ENCODE measurements around the gene RAPGEFL1. TPM values are rescaled to one million over a fixed set of nuclear protein-coding genes. Genes with fewer than 3 reads are reported as not detected.

RAPGEFL1 gene
- total RNA-seq (10 to 100 TPM in 1 of 2 donors, 1 to 10 TPM in 1; 7.4 to 13.1 TPM), polyA plus RNA-seq (ENCODE audit: insufficient read length in 6 of 6) (10 to 100 TPM in 1 of 6 donors, 1 to 10 TPM in 5; 6.3 to 10.3 (median 7.5) TPM)
- long read RNA-seq, donor 1: 0 reads
- long read RNA-seq, donor 2: 0 reads
- long read RNA-seq, donor 3: 0 reads
- long read RNA-seq, donor 4: 0 reads
- long read RNA-seq, donor 5: 0 reads
- long read RNA-seq, donor 6: 0 reads
- long read RNA-seq, donor 7: 0 reads
- long read RNA-seq, donor 8: 0 reads
- long read RNA-seq, donor 9: 0 reads
- long read RNA-seq, donor 10: 0 reads
- long read RNA-seq, donor 11: 0 reads
- long read RNA-seq, donor 12, full-length matches to known transcripts: 1 of 1 reads
- long read RNA-seq, donor 12, partial matches to known transcripts: 0 of 1 reads
- long read RNA-seq, donor 12, other reads (novel, unspliced or antisense): 0 of 1 reads

- DNase-seq: peak; percentile 54 to 95 (median 76)
- Histone ChIP-seq H3K4me1 (peaks cover 14 to 23% of the 10 kb centered on the region in 2 donors), H3K9me3 (no peaks in the 10 kb centered on the region), H3K4me3 (peak within 1 kb of the TSS; percentile 39 to 41), H3K27ac (peak within 1 kb of the TSS in 1 of 2 donors; percentile 33), H3K27me3 (peaks cover 0 to 15% of the 10 kb centered on the region in 2 donors), H3K36me3 (peaks cover 0 to 34% of the 10 kb centered on the region in 2 donors)
- TF ChIP-seq, protein P1, sequence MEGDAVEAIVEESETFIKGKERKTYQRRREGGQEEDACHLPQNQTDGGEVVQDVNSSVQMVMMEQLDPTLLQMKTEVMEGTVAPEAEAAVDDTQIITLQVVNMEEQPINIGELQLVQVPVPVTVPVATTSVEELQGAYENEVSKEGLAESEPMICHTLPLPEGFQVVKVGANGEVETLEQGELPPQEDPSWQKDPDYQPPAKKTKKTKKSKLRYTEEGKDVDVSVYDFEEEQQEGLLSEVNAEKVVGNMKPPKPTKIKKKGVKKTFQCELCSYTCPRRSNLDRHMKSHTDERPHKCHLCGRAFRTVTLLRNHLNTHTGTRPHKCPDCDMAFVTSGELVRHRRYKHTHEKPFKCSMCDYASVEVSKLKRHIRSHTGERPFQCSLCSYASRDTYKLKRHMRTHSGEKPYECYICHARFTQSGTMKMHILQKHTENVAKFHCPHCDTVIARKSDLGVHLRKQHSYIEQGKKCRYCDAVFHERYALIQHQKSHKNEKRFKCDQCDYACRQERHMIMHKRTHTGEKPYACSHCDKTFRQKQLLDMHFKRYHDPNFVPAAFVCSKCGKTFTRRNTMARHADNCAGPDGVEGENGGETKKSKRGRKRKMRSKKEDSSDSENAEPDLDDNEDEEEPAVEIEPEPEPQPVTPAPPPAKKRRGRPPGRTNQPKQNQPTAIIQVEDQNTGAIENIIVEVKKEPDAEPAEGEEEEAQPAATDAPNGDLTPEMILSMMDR (IDR thresholded peaks at IDR 0.05): no peak
- intact Hi-C loops (cut with DNase I): loop anchor here in 1 of 2 donors (10.0 kb wide), 2 partner anchors 63 to 153 kb away; no protein-coding TSS in a partner anchor
- ATAC-seq: peak; percentile 85
Observed at GRCh38 chr17:40177275-40177874, at the start of gene RAPGEFL1. TSS of gene RAPGEFL1 (plus strand) at chr17:40177470. CDS start at chr17:40177862, 392 bp downstream.

- intact Hi-C loops (cut with DNase I): no loop called here
- Histone ChIP-seq H3K4me3 (no peak overlapping the region), H3K27me3 (no peaks in the 10 kb centered on the region), H3K36me3 (peaks cover 4 to 84% of the 10 kb centered on the region in 2 donors), H3K4me1 (peaks cover 4 to 60% of the 10 kb centered on the region in 2 donors), H3K27ac (peak overlapping the region in 1 of 2 donors; percentile 94), H3K9me3 (no peaks in the 10 kb centered on the region)
- TF ChIP-seq, protein P1 (IDR thresholded peaks at IDR 0.05): no peak
- ATAC-seq (no peak), DNase-seq (no peak)
Observed at GRCh38 chr17:40129498-40129897, 47.8 kb upstream of the RAPGEFL1 start.

GRCh38 chr17:40130352-40131042, 46.8 kb upstream of the RAPGEFL1 start:
- TF ChIP-seq, protein P1 (IDR thresholded peaks at IDR 0.05): no peak
- Histone ChIP-seq H3K27ac (peak overlapping the region; percentile 65 to 94), H3K4me3 (no peak overlapping the region), H3K27me3 (no peaks in the 10 kb centered on the region), H3K9me3 (no peaks in the 10 kb centered on the region), H3K4me1 (peaks cover 0 to 50% of the 10 kb centered on the region in 2 donors), H3K36me3 (peaks cover 4 to 94% of the 10 kb centered on the region in 2 donors)
- ATAC-seq (peak; percentile 93), DNase-seq (peak in 2 of 4 donors; percentile 60 to 64)
- intact Hi-C loops (cut with DNase I): no loop called here

- Histone ChIP-seq H3K27me3 (no peaks in the 10 kb centered on the region), H3K4me3 (no peak overlapping the region), H3K36me3 (peaks cover 4 to 87% of the 10 kb centered on the region in 2 donors), H3K4me1 (peaks cover 3 to 43% of the 10 kb centered on the region in 2 donors), H3K9me3 (no peaks in the 10 kb centered on the region), H3K27ac (peak overlapping the region in 1 of 2 donors; percentile 10)
- DNase-seq (no peak), ATAC-seq (no peak)
- TF ChIP-seq, protein P1 (IDR thresholded peaks at IDR 0.05): no peak
- intact Hi-C loops (cut with DNase I): no loop called here
Observed at GRCh38 chr17:40134184-40134583, 43.1 kb upstream of the RAPGEFL1 start.
